Smooth muscle cell (in vitro differentiated cells): ENCODE results near the gene ACVR1. TPM values are rescaled to one million over a fixed set of nuclear protein-coding genes. Genes with fewer than 3 reads are reported as not detected.
"Not testable (repeated sequence)": the region's sequence is repeated elsewhere in the genome, so short reads cannot be mapped to it uniquely, and the experiment has no call there.

Source experiments
- DNase-seq: peaks from one replicate; lab custom pipeline; 2025; ENCODE audit not compliant: unreplicated experiment; lab: John Stamatoyannopoulos, UW
- H2AFZ ChIP-seq: fragments of 200-600 bp; sonication (generic); 2 replicates; pipeline ENCODE4 v1.6.0; 2016; ENCODE audit warnings: antibody characterized with exemption, low read depth, mild to moderate bottlenecking
- H3F3A ChIP-seq: fragments of 200-600 bp; sonication (generic); 2 replicates; pipeline ENCODE4 v1.6.0; 2017; ENCODE audit warnings: antibody characterized with exemption, low read depth
- H3K27ac ChIP-seq: fragments of 200-600 bp; sonication (generic); 2 replicates; pipeline ENCODE4 v1.5.1; 2016; ENCODE audit warnings: low read depth, mild to moderate bottlenecking
- H3K27me3 ChIP-seq: fragments of 200-600 bp; sonication (generic); 2 replicates; pipeline ENCODE4 v1.6.1; 2016; ENCODE audit warnings: low read depth, mild to moderate bottlenecking
- H3K36me3 ChIP-seq: fragments of 200-600 bp; sonication (generic); 2 replicates; pipeline ENCODE4 v1.5.1; 2016; ENCODE audit warnings: low read depth
- H3K4me1 ChIP-seq: fragments of 200-600 bp; sonication (generic); 2 replicates; pipeline ENCODE4 v1.5.1; 2016; ENCODE audit warnings: low read depth
- H3K4me2 ChIP-seq: fragments of 200-600 bp; sonication (generic); 2 replicates; pipeline ENCODE4 v1.6.0; 2016; ENCODE audit warnings: mild to moderate bottlenecking
- H3K4me3 ChIP-seq: fragments of 200-600 bp; sonication (generic); 2 replicates; pipeline ENCODE4 v1.5.1; 2016; ENCODE audit warnings: mild to moderate bottlenecking
- H3K79me2 ChIP-seq: fragments of 200-600 bp; sonication (generic); 2 replicates; pipeline ENCODE4 v1.6.0; 2016; ENCODE audit warnings: low read depth, mild to moderate bottlenecking
- H3K9ac ChIP-seq: fragments of 200-600 bp; sonication (generic); 2 replicates; pipeline ENCODE4 v1.6.0; 2016; ENCODE audit warnings: low read depth
- H3K9me3 ChIP-seq: fragments of 200-600 bp; sonication (generic); replicated peaks from 2 replicates; pipeline ENCODE4 v1.5.1; 2016; ENCODE audit warnings: low read depth
- H4K20me1 ChIP-seq: fragments of 200-600 bp; sonication (generic); 2 replicates; pipeline ENCODE4 v1.6.0; 2016; ENCODE audit warnings: low read depth
- WGBS: methylation state at CpG from one replicate; pipeline ENCODE4 v1.1.7; 2016; ENCODE audit warnings: low lambda C conversion rate; 5-methylcytosine and 5-hydroxymethylcytosine counted together
- polyA plus RNA-seq: library from polyadenylated mRNA; unstranded; fragments of >200 nt; fragmentation: Nextera tagmentation; extraction: Ambion mirVana; gene quantifications from 2 replicates; pipeline ENCODE4 v1.2.1, GENCODE V29; 2016
- total RNA-seq: library from RNA; depleted of rRNA; stranded (reverse); fragments of >200 nt; gene quantifications from 2 replicates; pipeline ENCODE4 v1.2.3, GENCODE V29; 2014
- TF ChIP-seq, protein P1 (sequence below): fragments of 200-600 bp; sonication (generic); IDR thresholded peaks from 2 replicates; pipeline ENCODE4 v1.5.1; 2017; ENCODE audit warnings: borderline replicate concordance, mild to moderate bottlenecking, antibody characterized with exemption; ENCODE audit not compliant: insufficient read depth, poor library complexity, severe bottlenecking

ACVR1 gene
- total and polyA plus RNA-seq, 2 experiments from 2014 or later = 27.2 to 32.7 TPM

- Histone ChIP-seq H3K4me2 (no peak overlapping the region), H3K27ac (no peak overlapping the region), H3K79me2 (no peaks in the 10 kb centered on the region), H3F3A (no peaks in the 10 kb centered on the region), H3K36me3 (no peaks in the 10 kb centered on the region), H3K9me3 (no peaks in the 10 kb centered on the region), H2AFZ (no peak overlapping the region), H3K9ac (no peak overlapping the region), H4K20me1 (no peaks in the 10 kb centered on the region), H3K4me1 (no peaks in the 10 kb centered on the region), H3K27me3 (no peaks in the 10 kb centered on the region), H3K4me3 (no peak overlapping the region)
- TF ChIP-seq, protein P1, sequence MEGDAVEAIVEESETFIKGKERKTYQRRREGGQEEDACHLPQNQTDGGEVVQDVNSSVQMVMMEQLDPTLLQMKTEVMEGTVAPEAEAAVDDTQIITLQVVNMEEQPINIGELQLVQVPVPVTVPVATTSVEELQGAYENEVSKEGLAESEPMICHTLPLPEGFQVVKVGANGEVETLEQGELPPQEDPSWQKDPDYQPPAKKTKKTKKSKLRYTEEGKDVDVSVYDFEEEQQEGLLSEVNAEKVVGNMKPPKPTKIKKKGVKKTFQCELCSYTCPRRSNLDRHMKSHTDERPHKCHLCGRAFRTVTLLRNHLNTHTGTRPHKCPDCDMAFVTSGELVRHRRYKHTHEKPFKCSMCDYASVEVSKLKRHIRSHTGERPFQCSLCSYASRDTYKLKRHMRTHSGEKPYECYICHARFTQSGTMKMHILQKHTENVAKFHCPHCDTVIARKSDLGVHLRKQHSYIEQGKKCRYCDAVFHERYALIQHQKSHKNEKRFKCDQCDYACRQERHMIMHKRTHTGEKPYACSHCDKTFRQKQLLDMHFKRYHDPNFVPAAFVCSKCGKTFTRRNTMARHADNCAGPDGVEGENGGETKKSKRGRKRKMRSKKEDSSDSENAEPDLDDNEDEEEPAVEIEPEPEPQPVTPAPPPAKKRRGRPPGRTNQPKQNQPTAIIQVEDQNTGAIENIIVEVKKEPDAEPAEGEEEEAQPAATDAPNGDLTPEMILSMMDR = no peak
- DNase-seq = no peak
- WGBS = 96% methylated on average over 4 of the region's 4 CpGs
These were observed 17.5 kb upstream of the ACVR1 start for GRCh38 chr2:157893611-157894010.

- H3K4me3 ChIP-seq = no peak overlapping the region
- no peaks in the 10 kb centered on the region for H3K9me3 ChIP-seq
- DNase-seq = no peak
- no peaks in the 10 kb centered on the region for H4K20me1 ChIP-seq
- no peaks in the 10 kb centered on the region for H3K36me3 ChIP-seq
- no peaks in the 10 kb centered on the region for H3F3A ChIP-seq
- no peak overlapping the region for H3K27ac ChIP-seq
- 83% methylated on average over 1 of the region's 1 CpG for WGBS
- H2AFZ ChIP-seq = no peak overlapping the region
- H3K79me2 ChIP-seq = no peaks in the 10 kb centered on the region
- no peaks in the 10 kb centered on the region for H3K27me3 ChIP-seq
- TF ChIP-seq, protein P1 = no peak
- H3K9ac ChIP-seq = no peak overlapping the region
- no peak overlapping the region for H3K4me2 ChIP-seq
- H3K4me1 ChIP-seq = no peaks in the 10 kb centered on the region
These were observed 15.5 kb upstream of the ACVR1 start for GRCh38 chr2:157891643-157892041.

GRCh38 chr2:157890969-157891642 is 15.0 kb upstream of the ACVR1 start:
- no peaks in the 10 kb centered on the region for H3K36me3 ChIP-seq
- TF ChIP-seq, protein P1 = no peak
- H3K4me2 ChIP-seq = no peak overlapping the region
- no peaks in the 10 kb centered on the region for H3K27me3 ChIP-seq
- WGBS = 61% methylated on average over 2 of the region's 2 CpGs
- no peaks in the 10 kb centered on the region for H3F3A ChIP-seq
- H3K9me3 ChIP-seq = no peaks in the 10 kb centered on the region
- H2AFZ ChIP-seq = no peak overlapping the region
- DNase-seq = no peak
- no peak overlapping the region for H3K9ac ChIP-seq
- no peak overlapping the region for H3K4me3 ChIP-seq
- H3K4me1 ChIP-seq = no peaks in the 10 kb centered on the region
- no peak overlapping the region for H3K27ac ChIP-seq
- H3K79me2 ChIP-seq = no peaks in the 10 kb centered on the region
- no peaks in the 10 kb centered on the region for H4K20me1 ChIP-seq

DNA sequence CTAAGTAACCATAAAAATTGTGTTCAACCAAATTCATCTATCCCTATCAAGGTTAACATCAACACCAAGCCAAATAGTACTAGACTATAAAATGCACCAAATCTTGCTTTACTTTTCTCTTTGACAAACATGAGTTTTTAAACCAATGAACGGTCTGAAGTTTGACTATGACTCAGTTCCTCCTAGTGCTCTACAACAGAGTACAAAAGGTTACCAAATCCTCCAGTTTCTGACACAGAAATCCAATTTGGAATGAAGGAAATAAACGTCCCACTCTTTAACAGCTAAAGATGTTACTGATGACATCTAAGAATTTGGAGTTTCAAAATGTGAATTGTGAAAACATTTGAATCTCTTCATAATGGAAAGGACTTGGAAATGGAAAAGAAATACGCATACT is 11.8 kb upstream of the ACVR1 start:
- WGBS = 69% methylated on average over 3 of the region's 3 CpGs
- TF ChIP-seq, protein P1 = no peak
- Histone ChIP-seq H2AFZ (no peak overlapping the region), H3K4me1 (no peaks in the 10 kb centered on the region), H3K36me3 (no peaks in the 10 kb centered on the region), H3K4me3 (no peak overlapping the region), H3K4me2 (no peak overlapping the region), H4K20me1 (no peaks in the 10 kb centered on the region), H3F3A (no peaks in the 10 kb centered on the region), H3K9me3 (no peaks in the 10 kb centered on the region), H3K27me3 (no peaks in the 10 kb centered on the region), H3K27ac (no peak overlapping the region), H3K9ac (no peak overlapping the region), H3K79me2 (no peaks in the 10 kb centered on the region)
- DNase-seq = no peak

GRCh38 chr2:157884533-157884932 is 8.4 kb upstream of the ACVR1 start:
- H3K4me3 ChIP-seq, H4K20me1 ChIP-seq, H3K27ac ChIP-seq, H3F3A ChIP-seq, H3K79me2 ChIP-seq, H2AFZ ChIP-seq, H3K36me3 ChIP-seq, H3K9me3 ChIP-seq, H3K4me2 ChIP-seq, H3K9ac ChIP-seq, H3K4me1 ChIP-seq, H3K27me3 ChIP-seq, DNase-seq: not testable (repeated sequence)
- WGBS = 79% methylated on average over 5 of the region's 5 CpGs
